Measurements from ENCODE around the gene B3GAT1. TPM values are rescaled to one million over a fixed set of nuclear protein-coding genes. Genes with fewer than 3 reads are reported as not detected.

B3GAT1 gene
- polyA plus RNA-seq, 10 donors, result 0.19 to 0.48 (median 0.29) TPM

- DNase-seq, result no peak
Measured at GRCh38 chr11:134392953-134393615, 19.0 kb downstream of the B3GAT1 start.

- no peak for DNase-seq
Measured at GRCh38 chr11:134391656-134392055, 20.4 kb downstream of the B3GAT1 start.

- no peak for DNase-seq
Measured at GRCh38 chr11:134390706-134391569, 21.1 kb downstream of the B3GAT1 start.

GRCh38 chr11:134389464-134390180 is 22.4 kb downstream of the B3GAT1 start:
- no peak for DNase-seq

- no peak for DNase-seq
Measured at GRCh38 chr11:134388590-134388989, 23.5 kb downstream of the B3GAT1 start.

- DNase-seq, result no peak
Measured at GRCh38 chr11:134387501-134387900, 24.5 kb downstream of the B3GAT1 start.

GRCh38 chr11:134386945-134387344 is 25.1 kb downstream of the B3GAT1 start:
- DNase-seq, result no peak

GRCh38 chr11:134385774-134386565 is 26.1 kb downstream of the B3GAT1 start:
- DNase-seq, result peak; percentile 22 to 43 (median 22)

GRCh38 chr11:134385171-134385570 is 26.9 kb downstream of the B3GAT1 start:
- no peak for DNase-seq

GRCh38 chr11:134384406-134384805 is 27.6 kb downstream of the B3GAT1 start:
- DNase-seq, result no peak

- no peak for DNase-seq
Measured at GRCh38 chr11:134383576-134384221, 28.3 kb downstream of the B3GAT1 start.

GRCh38 chr11:134382830-134383229 is 29.2 kb downstream of the B3GAT1 start:
- no peak for DNase-seq

GRCh38 chr11:134382257-134382656 is 29.8 kb downstream of the B3GAT1 start:
- DNase-seq, result no peak

GRCh38 chr11:134380785-134381184 is 31.3 kb downstream of the B3GAT1 start:
- no peak for DNase-seq

- no peak for DNase-seq
Measured at GRCh38 chr11:134380229-134380628, 31.8 kb downstream of the B3GAT1 start.

- DNase-seq, result no peak
Measured at GRCh38 chr11:134379241-134379640, 32.8 kb downstream of the B3GAT1 start.

- no peak for DNase-seq
Measured at GRCh38 chr11:134377876-134378275, 34.2 kb downstream of the B3GAT1 start.

GRCh38 chr11:134376150-134376921 is 35.7 kb downstream of the B3GAT1 start:
- no peak for DNase-seq

GRCh38 chr11:134374891-134375550 is 37.0 kb downstream of the B3GAT1 start:
- DNase-seq, result no peak

GRCh38 chr11:134374171-134374570 is 37.9 kb downstream of the B3GAT1 start:
- no peak for DNase-seq
